Measurements from ENCODE around the gene FRS3. TPM values are rescaled to one million over a fixed set of nuclear protein-coding genes. Genes with fewer than 3 reads are reported as not detected.

FRS3 gene
- total RNA-seq, 2 donors from 2014 or later: 10.5 to 11.4 TPM

GRCh38 chr6:41730531-41731436, 48.9 kb downstream of the FRS3 start:
- Mint-ChIP-seq H3K27me3 (ENCODE audit: low read depth) (no peaks in the 10 kb centered on the region), H3K4me3 (no peak overlapping the region), H3K4me1 (ENCODE audit: low read depth) (peaks cover 44% of the 10 kb centered on the region), H3K27ac (no peak overlapping the region), H3K9me3 (no peaks in the 10 kb centered on the region), H3K36me3 (ENCODE audit: insufficient read depth in 2 of 2) (no peaks in the 10 kb centered on the region)
- ATAC-seq (replicated peaks in 1 of 2) (no peak), DNase-seq (no peak)

DNA sequence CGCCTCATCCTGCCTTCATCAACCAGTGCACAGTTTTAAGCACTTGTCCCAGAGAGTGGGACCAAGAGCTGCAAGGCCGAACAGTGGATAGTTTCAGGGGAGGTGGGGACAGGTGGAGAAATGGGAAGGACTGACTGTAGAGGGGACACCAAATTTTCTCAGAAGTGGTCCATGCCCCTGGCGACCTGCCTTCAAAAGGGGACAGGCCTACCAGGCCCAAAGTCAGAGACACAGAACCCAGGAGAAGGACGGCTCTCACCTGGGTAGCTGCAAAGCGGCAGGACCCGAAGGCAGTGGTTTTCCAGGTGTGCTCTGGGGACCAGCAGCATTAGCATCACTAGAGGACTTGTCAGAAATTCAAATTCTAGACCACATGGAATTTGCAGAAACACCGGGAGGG, 50.1 kb downstream of the FRS3 start:
- Mint-ChIP-seq H3K4me3 (no peak overlapping the region), H3K36me3 (ENCODE audit: insufficient read depth in 2 of 2) (no peaks in the 10 kb centered on the region), H3K27ac (no peak overlapping the region), H3K27me3 (ENCODE audit: low read depth) (no peaks in the 10 kb centered on the region), H3K9me3 (no peaks in the 10 kb centered on the region), H3K4me1 (ENCODE audit: low read depth) (peaks cover 42% of the 10 kb centered on the region)
- ATAC-seq (replicated peaks in 1 of 2) (no peak), DNase-seq (no peak)

- H3K27ac Mint-ChIP-seq: no peak overlapping the region
- peaks cover 42% of the 10 kb centered on the region for H3K4me1 Mint-ChIP-seq (ENCODE audit: low read depth)
- H3K4me3 Mint-ChIP-seq: no peak overlapping the region
- H3K36me3 Mint-ChIP-seq (ENCODE audit: insufficient read depth in 2 of 2): no peaks in the 10 kb centered on the region
- H3K27me3 Mint-ChIP-seq (ENCODE audit: low read depth): no peaks in the 10 kb centered on the region
- DNase-seq (no peak), ATAC-seq (replicated peaks in 1 of 2) (no peak)
- H3K9me3 Mint-ChIP-seq: no peaks in the 10 kb centered on the region
Observed at GRCh38 chr6:41728954-41729353, 50.7 kb downstream of the FRS3 start.

- H3K9me3 Mint-ChIP-seq: no peaks in the 10 kb centered on the region
- no peak for DNase-seq
- no peaks in the 10 kb centered on the region for H3K36me3 Mint-ChIP-seq (ENCODE audit: insufficient read depth in 2 of 2)
- H3K27ac Mint-ChIP-seq: no peak overlapping the region
- H3K4me1 Mint-ChIP-seq (ENCODE audit: low read depth): peaks cover 35% of the 10 kb centered on the region
- H3K27me3 Mint-ChIP-seq (ENCODE audit: low read depth): no peaks in the 10 kb centered on the region
- no peak for ATAC-seq (replicated peaks in 1 of 2)
- H3K4me3 Mint-ChIP-seq: no peak overlapping the region
Observed at GRCh38 chr6:41728073-41728936, 51.4 kb downstream of the FRS3 start.

DNA sequence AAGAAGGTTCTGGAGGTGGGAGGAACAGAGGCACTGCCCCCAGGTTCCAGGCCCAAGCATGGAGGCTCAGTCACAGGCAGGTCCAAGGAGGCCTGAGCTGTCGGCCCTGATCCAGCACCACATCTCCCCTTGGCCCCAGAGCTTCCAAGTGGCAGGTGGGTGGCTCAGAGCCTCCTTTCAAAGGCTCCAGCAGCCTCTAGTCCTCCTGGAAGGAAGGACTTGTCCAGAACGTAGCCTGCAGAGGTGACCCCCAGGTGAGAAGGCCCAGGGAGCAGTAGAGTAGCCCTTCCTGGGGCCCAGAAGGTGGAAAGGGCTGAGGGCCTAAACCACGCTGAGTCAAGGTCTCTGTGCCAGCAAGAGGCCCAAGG, 52.0 kb downstream of the FRS3 start:
- Mint-ChIP-seq H3K27ac (no peak overlapping the region), H3K9me3 (no peaks in the 10 kb centered on the region), H3K4me3 (no peak overlapping the region), H3K36me3 (ENCODE audit: insufficient read depth in 2 of 2) (no peaks in the 10 kb centered on the region), H3K4me1 (ENCODE audit: low read depth) (peaks cover 29% of the 10 kb centered on the region), H3K27me3 (ENCODE audit: low read depth) (no peaks in the 10 kb centered on the region)
- ATAC-seq (replicated peaks in 1 of 2) (no peak), DNase-seq (no peak)

DNA sequence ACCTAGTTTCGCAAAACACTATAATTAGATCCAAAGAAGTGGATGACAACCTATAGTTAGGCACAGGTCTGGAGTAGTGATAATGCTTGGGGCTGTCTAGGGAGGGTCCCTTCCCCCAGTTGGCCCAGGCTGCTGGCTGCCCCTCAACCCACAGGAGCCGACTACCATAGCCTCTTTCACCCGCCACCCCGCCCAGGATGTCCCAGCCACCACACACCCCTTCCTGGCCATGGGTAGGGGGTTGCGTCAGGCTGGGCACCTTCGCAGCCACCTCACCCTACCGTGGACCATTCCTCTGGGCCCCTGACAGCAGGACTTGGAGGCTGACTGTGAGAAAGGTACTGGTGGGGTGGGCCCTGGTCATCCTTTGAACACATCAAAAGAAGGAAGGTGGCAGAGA, 52.8 kb downstream of the FRS3 start:
- DNase-seq (no peak), ATAC-seq (replicated peaks in 1 of 2) (peak in 1 of 2 donors; percentile 21)
- Mint-ChIP-seq H3K27ac (peak overlapping the region; percentile 7), H3K27me3 (ENCODE audit: low read depth) (no peaks in the 10 kb centered on the region), H3K9me3 (no peaks in the 10 kb centered on the region), H3K4me3 (no peak overlapping the region), H3K36me3 (ENCODE audit: insufficient read depth in 2 of 2) (no peaks in the 10 kb centered on the region), H3K4me1 (ENCODE audit: low read depth) (peaks cover 24% of the 10 kb centered on the region)

DNA sequence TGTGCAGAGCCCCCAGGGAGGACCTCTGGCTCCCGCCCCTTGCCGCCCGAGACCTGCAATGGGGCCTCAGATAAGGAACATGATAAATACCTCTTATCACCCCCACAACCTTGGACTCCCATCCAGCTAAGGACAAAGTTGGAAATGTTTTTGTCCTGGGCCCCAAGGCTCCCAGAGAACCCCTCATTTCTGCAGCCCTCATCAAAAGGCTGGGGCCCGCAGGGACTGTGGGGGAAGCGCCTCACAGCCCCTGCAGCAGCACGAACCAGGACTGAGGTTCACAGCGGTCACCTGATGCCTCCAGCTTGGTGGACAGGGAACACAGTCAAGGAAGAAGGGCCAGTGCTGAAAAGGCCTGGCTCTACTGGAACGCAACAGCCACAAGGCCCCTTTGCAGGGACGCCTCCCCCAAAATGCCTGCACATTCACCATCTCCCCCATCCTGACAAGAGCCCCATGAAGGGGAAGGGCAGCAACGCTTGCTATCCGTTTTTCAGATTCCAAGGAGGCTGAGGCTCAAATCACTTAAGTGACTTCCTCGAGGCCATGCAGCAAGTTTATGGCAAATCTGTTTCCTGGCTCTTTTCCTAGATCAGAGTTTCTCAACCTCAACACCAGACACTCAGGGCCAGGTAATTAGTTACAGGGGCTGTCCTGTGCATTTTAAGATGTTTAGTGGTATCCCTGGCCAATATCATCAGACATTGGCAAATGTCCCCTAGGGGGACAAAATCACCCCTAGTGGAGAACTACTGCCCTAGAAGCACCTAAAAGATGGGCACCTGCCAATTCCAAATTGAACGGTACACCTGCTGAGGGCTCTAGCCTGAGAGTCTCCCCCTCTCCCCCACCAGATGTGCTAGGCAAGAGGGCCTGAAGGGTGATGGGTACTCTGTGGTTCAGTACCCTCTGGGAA, 54.9 kb downstream of the FRS3 start:
- Mint-ChIP-seq H3K9me3 (no peaks in the 10 kb centered on the region), H3K4me1 (ENCODE audit: low read depth) (peaks cover 5% of the 10 kb centered on the region), H3K36me3 (ENCODE audit: insufficient read depth in 2 of 2) (no peaks in the 10 kb centered on the region), H3K27ac (no peak overlapping the region), H3K4me3 (no peak overlapping the region), H3K27me3 (ENCODE audit: low read depth) (no peaks in the 10 kb centered on the region)
- no peak for DNase-seq
- ATAC-seq (replicated peaks in 1 of 2): no peak

DNA sequence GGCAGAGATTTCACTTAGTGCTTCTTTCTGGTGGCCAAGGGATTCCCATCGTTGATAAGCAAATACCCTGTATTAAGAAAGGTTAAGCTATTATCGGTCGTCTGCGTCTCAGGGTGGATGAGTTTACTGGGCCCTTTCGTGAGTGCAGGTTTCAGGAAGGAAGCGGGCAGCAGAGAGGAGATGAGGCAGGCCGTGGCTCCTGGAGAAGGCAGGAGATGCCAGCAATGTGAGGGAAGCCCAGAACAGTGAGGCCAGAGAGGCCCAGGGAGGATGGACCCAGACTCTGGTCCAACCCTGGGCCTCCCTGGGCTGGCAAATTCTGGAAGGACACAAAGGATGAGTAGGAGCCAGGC, 55.5 kb downstream of the FRS3 start:
- no peak for ATAC-seq (replicated peaks in 1 of 2)
- no peak overlapping the region for H3K27ac Mint-ChIP-seq
- peaks cover 5% of the 10 kb centered on the region for H3K4me1 Mint-ChIP-seq (ENCODE audit: low read depth)
- no peak overlapping the region for H3K4me3 Mint-ChIP-seq
- H3K27me3 Mint-ChIP-seq (ENCODE audit: low read depth): no peaks in the 10 kb centered on the region
- no peaks in the 10 kb centered on the region for H3K36me3 Mint-ChIP-seq (ENCODE audit: insufficient read depth in 2 of 2)
- DNase-seq: no peak
- H3K9me3 Mint-ChIP-seq: no peaks in the 10 kb centered on the region

- Mint-ChIP-seq H3K4me3 (no peak overlapping the region), H3K27ac (no peak overlapping the region), H3K27me3 (ENCODE audit: low read depth) (no peaks in the 10 kb centered on the region), H3K9me3 (no peaks in the 10 kb centered on the region), H3K36me3 (ENCODE audit: insufficient read depth in 2 of 2) (no peaks in the 10 kb centered on the region), H3K4me1 (ENCODE audit: low read depth) (peaks cover 5% of the 10 kb centered on the region)
- ATAC-seq (replicated peaks in 1 of 2) (no peak), DNase-seq (no peak)
Observed at GRCh38 chr6:41723530-41724227, 56.0 kb downstream of the FRS3 start.

- DNase-seq: no peak
- H3K4me1 Mint-ChIP-seq (ENCODE audit: low read depth): peaks cover 5% of the 10 kb centered on the region
- H3K9me3 Mint-ChIP-seq: no peaks in the 10 kb centered on the region
- no peaks in the 10 kb centered on the region for H3K36me3 Mint-ChIP-seq (ENCODE audit: insufficient read depth in 2 of 2)
- H3K27ac Mint-ChIP-seq: no peak overlapping the region
- ATAC-seq (replicated peaks in 1 of 2): no peak
- no peaks in the 10 kb centered on the region for H3K27me3 Mint-ChIP-seq (ENCODE audit: low read depth)
- no peak overlapping the region for H3K4me3 Mint-ChIP-seq
Observed at GRCh38 chr6:41722969-41723529, 56.7 kb downstream of the FRS3 start.

DNA sequence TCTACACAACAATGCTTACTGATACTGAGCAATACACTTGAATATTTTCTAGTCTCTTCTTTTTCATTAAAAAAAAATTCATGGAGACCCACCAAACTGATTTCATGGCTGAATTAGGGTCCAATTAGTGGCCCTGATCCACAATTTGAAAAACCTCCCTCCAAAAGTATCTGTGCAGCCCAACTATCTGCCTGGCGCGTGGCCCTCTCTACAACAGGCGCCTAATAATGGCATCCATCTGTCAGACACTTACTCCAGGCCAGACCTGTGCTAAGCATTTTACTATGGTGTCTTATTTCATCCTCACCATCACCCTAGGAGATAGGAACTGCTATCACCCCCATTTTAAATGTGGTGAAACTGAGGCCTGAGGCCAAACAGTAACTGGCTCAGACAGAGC, 58.3 kb downstream of the FRS3 start:
- no peak overlapping the region for H3K4me3 Mint-ChIP-seq
- H3K27ac Mint-ChIP-seq: no peak overlapping the region
- ATAC-seq (replicated peaks in 1 of 2) (no peak), DNase-seq (no peak)
- H3K36me3 Mint-ChIP-seq (ENCODE audit: insufficient read depth in 2 of 2): no peaks in the 10 kb centered on the region
- no peaks in the 10 kb centered on the region for H3K4me1 Mint-ChIP-seq (ENCODE audit: low read depth)
- no peaks in the 10 kb centered on the region for H3K9me3 Mint-ChIP-seq
- H3K27me3 Mint-ChIP-seq (ENCODE audit: low read depth): no peaks in the 10 kb centered on the region

- no peaks in the 10 kb centered on the region for H3K36me3 Mint-ChIP-seq (ENCODE audit: insufficient read depth in 2 of 2)
- H3K27me3 Mint-ChIP-seq (ENCODE audit: low read depth): no peaks in the 10 kb centered on the region
- H3K4me1 Mint-ChIP-seq (ENCODE audit: low read depth): peaks cover 5% of the 10 kb centered on the region
- DNase-seq (no peak), ATAC-seq (replicated peaks in 1 of 2) (no peak)
- H3K4me3 Mint-ChIP-seq: no peak overlapping the region
- H3K27ac Mint-ChIP-seq: no peak overlapping the region
- H3K9me3 Mint-ChIP-seq: no peaks in the 10 kb centered on the region
Observed at GRCh38 chr6:41720783-41721182, 58.9 kb downstream of the FRS3 start.

Measured in activated T-cell treated with anti-CD3 and anti-CD28 coated beads, Interleukin-2, amount 50 U/mL, for 72 hours (primary cell).